ENCODE results near the gene RIN3.

The RIN3 gene

DNA sequence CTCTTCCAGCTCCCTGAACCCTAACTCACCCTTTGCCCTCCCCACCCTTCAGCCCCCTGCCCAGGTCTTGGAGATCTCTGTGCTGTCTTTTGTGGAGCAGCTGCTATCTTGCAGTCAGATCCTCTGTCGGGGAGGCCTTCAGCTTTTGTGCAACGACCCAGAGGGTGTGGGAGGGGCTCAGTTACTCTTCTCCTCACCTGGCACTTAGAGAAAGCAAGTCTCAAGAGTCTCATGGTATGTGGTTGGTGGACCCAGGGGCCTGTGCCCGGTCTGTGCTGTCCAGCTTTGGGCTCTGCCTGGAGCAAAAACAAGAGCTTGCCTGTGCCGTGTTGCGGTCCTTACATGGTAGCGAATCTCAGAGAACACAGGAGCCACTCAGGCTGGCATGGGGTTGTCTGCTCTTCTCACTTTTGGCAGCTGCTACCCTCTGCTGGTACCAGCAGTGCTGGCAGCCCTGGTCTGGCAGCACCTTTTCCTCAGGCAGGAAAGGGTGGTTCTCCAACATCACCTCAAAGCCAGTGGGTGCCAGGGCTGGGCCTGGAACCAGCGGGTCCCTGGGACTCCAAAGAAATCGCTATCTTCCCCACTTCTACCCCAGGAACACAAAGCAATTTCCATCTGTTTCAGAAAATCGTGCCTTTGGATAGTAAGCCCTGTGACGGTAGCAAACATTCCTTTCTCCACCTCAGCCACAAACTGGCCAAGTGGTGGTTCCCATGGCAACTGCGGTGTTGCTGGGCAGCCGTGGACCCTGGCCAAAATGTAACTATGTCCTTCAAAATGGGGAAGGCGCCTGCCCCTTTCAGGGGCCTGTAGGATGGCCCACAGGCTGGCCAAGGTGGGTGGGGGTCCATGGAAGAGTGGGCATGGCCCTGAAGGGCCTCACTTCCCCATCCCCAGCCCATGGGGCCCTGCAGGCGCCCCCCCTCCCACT lies 90.0 kb downstream of the RIN3 start:
- Histone ChIP-seq H3K27me3 (ENCODE audit: control insufficient read depth, insufficient read depth, low read length) (no peaks in the 10 kb centered on the region), H3K4me3 (ENCODE audit: low read depth, low read length) (no peak overlapping the region), H3K9me3 (ENCODE audit: control insufficient read depth, insufficient read depth, low read length) (no peaks in the 10 kb centered on the region), H3K9ac (ENCODE audit: low read depth, low read length) (no peak overlapping the region), H3K36me3 (ENCODE audit: control insufficient read depth, insufficient read depth, low read length) (no peaks in the 10 kb centered on the region), H3K4me1 (ENCODE audit: control insufficient read depth, insufficient read depth, low read length) (no peaks in the 10 kb centered on the region)

- no peak overlapping the region for H3K9ac ChIP-seq (ENCODE audit: low read depth, low read length)
- no peaks in the 10 kb centered on the region for H3K4me1 ChIP-seq (ENCODE audit: control insufficient read depth, insufficient read depth, low read length)
- no peaks in the 10 kb centered on the region for H3K27me3 ChIP-seq (ENCODE audit: control insufficient read depth, insufficient read depth, low read length)
- H3K9me3 ChIP-seq (ENCODE audit: control insufficient read depth, insufficient read depth, low read length): no peaks in the 10 kb centered on the region
- no peaks in the 10 kb centered on the region for H3K36me3 ChIP-seq (ENCODE audit: control insufficient read depth, insufficient read depth, low read length)
- no peak overlapping the region for H3K4me3 ChIP-seq (ENCODE audit: low read depth, low read length)
Measured at GRCh38 chr14:92605274-92605940, 91.8 kb downstream of the RIN3 start.

GRCh38 chr14:92607251-92607650 lies 93.7 kb downstream of the RIN3 start:
- no peak overlapping the region for H3K9ac ChIP-seq (ENCODE audit: low read depth, low read length)
- H3K4me3 ChIP-seq (ENCODE audit: low read depth, low read length): no peak overlapping the region
- no peaks in the 10 kb centered on the region for H3K9me3 ChIP-seq (ENCODE audit: control insufficient read depth, insufficient read depth, low read length)
- H3K36me3 ChIP-seq (ENCODE audit: control insufficient read depth, insufficient read depth, low read length): no peaks in the 10 kb centered on the region
- H3K4me1 ChIP-seq (ENCODE audit: control insufficient read depth, insufficient read depth, low read length): no peaks in the 10 kb centered on the region
- H3K27me3 ChIP-seq (ENCODE audit: control insufficient read depth, insufficient read depth, low read length): no peaks in the 10 kb centered on the region

DNA sequence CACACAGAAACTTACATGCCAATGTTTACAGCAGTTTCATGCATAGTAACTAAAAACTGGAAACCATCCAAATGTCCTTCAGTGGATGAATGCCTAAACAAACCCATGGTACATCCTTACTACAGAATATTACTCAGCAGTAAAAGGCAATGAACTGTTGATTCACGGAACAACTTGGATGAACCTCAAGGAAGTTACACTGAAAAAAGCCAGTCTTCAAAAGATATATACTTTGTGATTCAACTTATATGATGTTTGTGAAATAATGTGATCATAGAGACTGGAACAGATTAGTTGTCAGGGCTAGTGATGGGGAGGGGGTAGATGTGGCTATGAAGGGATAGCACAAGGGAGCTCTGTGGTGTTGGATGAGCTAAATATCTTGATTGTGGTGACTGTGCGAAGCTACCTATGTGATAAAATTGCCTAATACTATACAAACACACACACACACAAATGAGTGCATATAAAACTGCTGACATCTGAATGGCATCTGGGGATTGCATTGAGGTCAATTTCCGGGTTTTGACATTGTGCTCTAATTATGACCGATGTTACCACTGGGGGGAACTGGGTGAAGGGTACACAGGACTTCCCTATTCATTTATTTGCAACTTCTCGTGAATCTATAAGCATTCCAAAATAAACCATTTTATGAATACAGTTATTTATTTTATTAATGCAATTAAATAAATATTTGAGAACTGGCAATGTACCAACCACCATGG lies 94.3 kb downstream of the RIN3 start:
- Histone ChIP-seq H3K36me3 (ENCODE audit: control insufficient read depth, insufficient read depth, low read length) (no peaks in the 10 kb centered on the region), H3K4me1 (ENCODE audit: control insufficient read depth, insufficient read depth, low read length) (no peaks in the 10 kb centered on the region), H3K27me3 (ENCODE audit: control insufficient read depth, insufficient read depth, low read length) (no peaks in the 10 kb centered on the region), H3K9ac (ENCODE audit: low read depth, low read length) (no peak overlapping the region), H3K4me3 (ENCODE audit: low read depth, low read length) (no peak overlapping the region), H3K9me3 (ENCODE audit: control insufficient read depth, insufficient read depth, low read length) (no peaks in the 10 kb centered on the region)

DNA sequence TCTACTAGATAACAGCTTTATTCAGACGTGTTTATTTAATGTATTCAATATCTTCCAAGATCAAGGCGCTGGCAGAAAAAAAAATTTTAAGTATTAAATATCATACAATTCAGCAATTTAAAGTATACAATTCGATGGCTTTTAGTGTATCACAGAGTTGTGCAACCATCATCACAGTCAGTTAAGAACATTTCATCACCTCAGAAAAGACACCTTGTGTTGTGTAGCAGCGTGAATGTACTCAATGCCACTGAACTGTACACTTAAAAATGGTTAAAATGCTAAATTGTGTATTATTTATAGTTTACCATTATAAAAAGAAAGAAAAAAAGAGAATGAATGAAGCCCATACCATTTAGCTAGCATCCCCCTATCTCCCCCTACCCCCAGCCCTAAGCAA lies 96.4 kb downstream of the RIN3 start:
- Histone ChIP-seq H3K36me3 (ENCODE audit: control insufficient read depth, insufficient read depth, low read length) (no peaks in the 10 kb centered on the region), H3K4me1 (ENCODE audit: control insufficient read depth, insufficient read depth, low read length) (no peaks in the 10 kb centered on the region), H3K27me3 (ENCODE audit: control insufficient read depth, insufficient read depth, low read length) (no peaks in the 10 kb centered on the region), H3K9ac (ENCODE audit: low read depth, low read length) (no peak overlapping the region), H3K9me3 (ENCODE audit: control insufficient read depth, insufficient read depth, low read length) (no peaks in the 10 kb centered on the region), H3K4me3 (ENCODE audit: low read depth, low read length) (no peak overlapping the region)

DNA sequence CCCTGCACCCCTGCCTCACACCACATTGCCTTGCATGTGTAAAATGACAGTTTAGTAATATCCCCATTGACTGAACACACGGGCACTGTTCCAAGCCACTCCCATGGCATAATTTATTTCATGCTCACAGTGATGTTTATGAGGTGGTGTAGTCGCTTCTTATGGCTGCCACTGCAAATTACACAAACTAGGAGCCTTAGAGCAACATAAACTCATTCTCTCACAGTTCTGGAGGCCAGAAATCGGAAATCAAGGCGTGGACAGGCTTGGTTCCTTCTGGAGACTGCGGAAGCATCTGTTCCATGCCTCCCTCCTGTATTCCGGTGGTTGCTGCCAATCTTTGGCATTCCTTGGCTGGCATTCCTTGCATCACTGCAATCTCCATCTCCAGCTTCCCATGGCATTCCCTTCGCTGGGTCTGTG lies 97.3 kb downstream of the RIN3 start:
- Histone ChIP-seq H3K36me3 (ENCODE audit: control insufficient read depth, insufficient read depth, low read length) (no peaks in the 10 kb centered on the region), H3K4me3 (ENCODE audit: low read depth, low read length) (no peak overlapping the region), H3K9ac (ENCODE audit: low read depth, low read length) (no peak overlapping the region), H3K27me3 (ENCODE audit: control insufficient read depth, insufficient read depth, low read length) (no peaks in the 10 kb centered on the region), H3K9me3 (ENCODE audit: control insufficient read depth, insufficient read depth, low read length) (no peaks in the 10 kb centered on the region), H3K4me1 (ENCODE audit: control insufficient read depth, insufficient read depth, low read length) (no peaks in the 10 kb centered on the region)

DNA sequence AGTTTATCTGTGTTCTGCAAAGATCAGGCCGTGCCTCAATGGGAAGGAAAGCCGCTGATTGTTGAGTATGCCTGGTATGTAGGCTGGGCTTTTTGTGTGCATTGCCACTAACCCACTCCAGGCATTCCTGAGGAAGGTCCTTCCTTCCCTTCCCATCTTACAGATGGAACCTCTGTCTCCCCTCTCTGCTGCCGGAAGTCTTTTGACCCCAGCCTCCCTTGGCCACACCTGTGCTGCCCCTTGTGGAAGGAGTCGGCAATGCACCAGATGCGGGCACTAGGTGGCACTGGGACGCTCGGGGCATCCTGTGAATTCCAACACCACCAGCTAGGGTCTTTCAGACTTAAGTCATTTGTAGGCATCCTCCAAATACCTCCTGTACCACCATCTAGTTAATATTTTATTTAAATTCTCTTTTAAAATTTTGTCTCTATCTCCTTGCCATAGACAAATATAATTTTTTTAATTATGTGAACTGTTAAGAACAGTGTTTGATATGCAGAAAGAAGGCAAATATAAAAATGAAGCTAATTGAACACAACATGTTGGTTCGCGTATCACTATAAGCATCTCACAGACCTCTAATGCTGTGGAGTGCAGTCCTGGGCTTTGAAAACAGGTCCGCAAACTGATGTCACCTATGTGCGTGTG lies 99.6 kb downstream of the RIN3 start:
- Histone ChIP-seq H3K9me3 (ENCODE audit: control insufficient read depth, insufficient read depth, low read length) (no peaks in the 10 kb centered on the region), H3K36me3 (ENCODE audit: control insufficient read depth, insufficient read depth, low read length) (no peaks in the 10 kb centered on the region), H3K4me1 (ENCODE audit: control insufficient read depth, insufficient read depth, low read length) (no peaks in the 10 kb centered on the region), H3K9ac (ENCODE audit: low read depth, low read length) (no peak overlapping the region), H3K4me3 (ENCODE audit: low read depth, low read length) (no peak overlapping the region), H3K27me3 (ENCODE audit: control insufficient read depth, insufficient read depth, low read length) (no peaks in the 10 kb centered on the region)

DNA sequence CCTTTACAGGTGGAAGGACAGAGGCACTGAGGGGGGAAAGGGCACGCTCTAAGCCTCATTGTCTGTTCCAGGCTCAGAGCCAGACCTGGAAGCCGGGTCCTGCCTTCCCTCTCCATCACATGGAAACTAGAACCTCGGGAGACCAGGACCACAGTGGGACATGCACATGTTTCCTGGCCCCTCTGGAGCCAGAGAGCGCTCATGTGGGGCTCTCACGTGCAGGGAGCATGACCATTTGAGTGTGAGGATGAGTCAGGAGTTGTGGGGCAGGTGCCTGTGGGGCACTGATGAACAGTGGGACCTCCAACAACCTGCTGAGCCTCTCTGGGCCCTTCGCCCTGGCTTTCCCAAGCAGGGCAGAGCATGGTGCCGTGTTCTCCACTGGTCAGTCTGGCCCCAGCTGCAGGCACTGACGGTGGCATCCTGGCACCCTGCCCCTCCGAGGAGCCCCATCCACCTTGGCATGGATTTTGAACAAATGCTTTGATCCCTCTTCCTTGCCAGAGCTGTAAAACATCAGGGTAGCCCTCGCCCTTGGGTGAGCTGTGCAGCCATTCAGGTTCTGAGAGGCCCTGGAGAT lies 100.2 kb downstream of the RIN3 start:
- no peak overlapping the region for H3K4me3 ChIP-seq (ENCODE audit: low read depth, low read length)
- H3K9me3 ChIP-seq (ENCODE audit: control insufficient read depth, insufficient read depth, low read length): no peaks in the 10 kb centered on the region
- no peak overlapping the region for H3K9ac ChIP-seq (ENCODE audit: low read depth, low read length)
- H3K4me1 ChIP-seq (ENCODE audit: control insufficient read depth, insufficient read depth, low read length): no peaks in the 10 kb centered on the region
- H3K27me3 ChIP-seq (ENCODE audit: control insufficient read depth, insufficient read depth, low read length): no peaks in the 10 kb centered on the region
- H3K36me3 ChIP-seq (ENCODE audit: control insufficient read depth, insufficient read depth, low read length): no peaks in the 10 kb centered on the region

DNA sequence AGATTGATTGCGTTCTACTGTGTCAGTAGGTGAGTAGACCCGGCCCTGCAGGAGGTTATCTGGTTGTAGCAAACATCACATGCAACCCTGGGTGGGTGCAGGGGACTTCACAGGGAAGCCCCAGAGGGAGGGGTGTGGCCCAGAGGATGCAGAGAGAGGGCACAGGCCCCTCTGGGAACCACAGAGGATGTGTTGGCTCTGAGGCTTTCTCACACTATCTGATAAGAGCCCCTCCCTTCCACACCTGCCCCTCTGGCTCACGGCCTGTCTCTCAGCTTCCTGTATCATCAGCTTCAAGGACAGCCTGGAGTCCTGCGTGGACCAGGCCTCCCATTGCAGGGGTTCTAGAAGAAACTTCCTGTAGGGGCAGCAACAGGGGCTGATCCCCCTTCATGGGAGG lies 101.9 kb downstream of the RIN3 start:
- H3K4me3 ChIP-seq (ENCODE audit: low read depth, low read length): no peak overlapping the region
- H3K9ac ChIP-seq (ENCODE audit: low read depth, low read length): no peak overlapping the region
- no peaks in the 10 kb centered on the region for H3K27me3 ChIP-seq (ENCODE audit: control insufficient read depth, insufficient read depth, low read length)
- H3K9me3 ChIP-seq (ENCODE audit: control insufficient read depth, insufficient read depth, low read length): no peaks in the 10 kb centered on the region
- no peaks in the 10 kb centered on the region for H3K36me3 ChIP-seq (ENCODE audit: control insufficient read depth, insufficient read depth, low read length)
- no peaks in the 10 kb centered on the region for H3K4me1 ChIP-seq (ENCODE audit: control insufficient read depth, insufficient read depth, low read length)

- no peak overlapping the region for H3K9ac ChIP-seq (ENCODE audit: low read depth, low read length)
- H3K4me3 ChIP-seq (ENCODE audit: low read depth, low read length): no peak overlapping the region
- no peaks in the 10 kb centered on the region for H3K9me3 ChIP-seq (ENCODE audit: control insufficient read depth, insufficient read depth, low read length)
- H3K36me3 ChIP-seq (ENCODE audit: control insufficient read depth, insufficient read depth, low read length): no peaks in the 10 kb centered on the region
- no peaks in the 10 kb centered on the region for H3K27me3 ChIP-seq (ENCODE audit: control insufficient read depth, insufficient read depth, low read length)
- no peaks in the 10 kb centered on the region for H3K4me1 ChIP-seq (ENCODE audit: control insufficient read depth, insufficient read depth, low read length)
Measured at GRCh38 chr14:92616178-92616577, 102.6 kb downstream of the RIN3 start.

GRCh38 chr14:92617581-92617980 lies 104.0 kb downstream of the RIN3 start:
- Histone ChIP-seq H3K4me3 (ENCODE audit: low read depth, low read length) (no peak overlapping the region), H3K9ac (ENCODE audit: low read depth, low read length) (no peak overlapping the region), H3K36me3 (ENCODE audit: control insufficient read depth, insufficient read depth, low read length) (no peaks in the 10 kb centered on the region), H3K4me1 (ENCODE audit: control insufficient read depth, insufficient read depth, low read length) (no peaks in the 10 kb centered on the region), H3K9me3 (ENCODE audit: control insufficient read depth, insufficient read depth, low read length) (no peaks in the 10 kb centered on the region), H3K27me3 (ENCODE audit: control insufficient read depth, insufficient read depth, low read length) (no peaks in the 10 kb centered on the region)

Measured in iPS-15b (cell line).